ENCODE results near the gene IRAK3.

DNA sequence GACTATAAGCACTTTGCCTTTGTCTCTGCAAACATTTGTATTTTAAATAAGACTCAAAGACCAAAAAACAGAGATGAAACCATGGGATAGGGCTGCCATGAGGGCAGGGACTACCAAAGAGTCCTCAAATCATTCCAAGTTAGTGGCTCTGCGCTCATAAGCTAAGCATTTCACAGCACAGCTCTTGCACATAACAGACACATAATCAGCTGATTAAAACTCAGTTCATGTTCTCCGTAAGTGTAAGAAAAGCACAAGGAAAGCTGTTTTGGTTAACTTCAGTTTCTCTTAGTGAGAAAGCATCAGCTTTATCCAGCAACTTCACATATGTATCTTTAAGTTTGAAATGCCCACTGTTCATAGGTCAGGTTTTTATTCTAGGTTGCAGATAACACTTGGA lies 54.9 kb downstream of the IRAK3 start:
- no peak for TF ChIP-seq POLR2A (IDR thresholded peaks at IDR 0.05)
- TF ChIP-seq, protein P1, sequence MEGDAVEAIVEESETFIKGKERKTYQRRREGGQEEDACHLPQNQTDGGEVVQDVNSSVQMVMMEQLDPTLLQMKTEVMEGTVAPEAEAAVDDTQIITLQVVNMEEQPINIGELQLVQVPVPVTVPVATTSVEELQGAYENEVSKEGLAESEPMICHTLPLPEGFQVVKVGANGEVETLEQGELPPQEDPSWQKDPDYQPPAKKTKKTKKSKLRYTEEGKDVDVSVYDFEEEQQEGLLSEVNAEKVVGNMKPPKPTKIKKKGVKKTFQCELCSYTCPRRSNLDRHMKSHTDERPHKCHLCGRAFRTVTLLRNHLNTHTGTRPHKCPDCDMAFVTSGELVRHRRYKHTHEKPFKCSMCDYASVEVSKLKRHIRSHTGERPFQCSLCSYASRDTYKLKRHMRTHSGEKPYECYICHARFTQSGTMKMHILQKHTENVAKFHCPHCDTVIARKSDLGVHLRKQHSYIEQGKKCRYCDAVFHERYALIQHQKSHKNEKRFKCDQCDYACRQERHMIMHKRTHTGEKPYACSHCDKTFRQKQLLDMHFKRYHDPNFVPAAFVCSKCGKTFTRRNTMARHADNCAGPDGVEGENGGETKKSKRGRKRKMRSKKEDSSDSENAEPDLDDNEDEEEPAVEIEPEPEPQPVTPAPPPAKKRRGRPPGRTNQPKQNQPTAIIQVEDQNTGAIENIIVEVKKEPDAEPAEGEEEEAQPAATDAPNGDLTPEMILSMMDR (IDR thresholded peaks at IDR 0.05) = no peak
